K562 (cell line): ENCODE results near the gene PGS1. TPM values are rescaled to one million over a fixed set of nuclear protein-coding genes. Genes with fewer than 3 reads are reported as not detected.

ENCODE experiments used
- ATAC-seq: fragments of 200-7000 bp; cut with Tn5 transposase; 3 replicates; pipeline ENCODE4 v1.9.1; 2020; ENCODE audit warnings: moderate library complexity
- BruUV-seq: library from RNA; stranded (reverse); fragments of 400-500 nt; replicated peaks from 2 replicates; lab custom pipeline; 2021; lab: Mats Ljungman, UMichigan
- CTCF ChIA-PET: fragments of 300-600 bp; formaldehyde crosslinking; extraction: SDS; loops from one replicate; lab custom pipeline; 2021; ENCODE audit warnings: low intra/inter-chr PET ratio; lab: Yijun Ruan, JAX
- POLR2A ChIA-PET: fragments of 300-600, 350-650 bp; sonication (Branson Sonifier 250); formaldehyde crosslinking; extraction: SDS; loops from one replicate; lab custom pipeline; 2021; ENCODE audit warnings: antibody characterized with exemption, inconsistent platforms; lab: Yijun Ruan, JAX
- DNase-seq, 4 experiments: peaks; one replicate each; pipeline versions ENCODE4 v3.0.0 to v3.0.0-alpha.2; 2011 to 2018; ENCODE audit warnings: low spot score in 3 of 4, mixed read lengths in 3 of 4; ENCODE audit errors: extremely low read depth in 1 of 4
- FAIRE-seq: peaks from 2 replicates; lab custom pipeline; 2011; peaks lifted over from hg19 to GRCh38; lab: Jason Lieb, UNC
- H2AFZ ChIP-seq: 2 replicates; pipeline ENCODE4 v1.6.0; 2011; ENCODE audit warnings: low read depth, low read length, control low read depth, inconsistent platforms
- H3K27ac ChIP-seq: fragments of 200-600 bp; 3 replicates; pipeline ENCODE4 v1.8.0; 2011; ENCODE audit warnings: low read depth, mild to moderate bottlenecking, control low read depth, inconsistent platforms, low read length, moderate library complexity, mixed read lengths; ENCODE audit errors: extremely low read depth
- H3K27me3 ChIP-seq, 2 experiments: fragments of 300-600 bp in 1 of 2; 2 replicates in 1 of 2; 3 replicates in 1 of 2; pipeline versions ENCODE4 v1.6.0 to v1.8.0; 2011; ENCODE audit warnings: inconsistent platforms in 2 of 2, low read length in 2 of 2, mild to moderate bottlenecking in 1 of 2, mixed read lengths in 1 of 2, moderate library complexity in 1 of 2; ENCODE audit not compliant: control insufficient read depth in 2 of 2, insufficient read depth in 2 of 2
- H3K36me3 ChIP-seq: fragments of 300-600 bp; 3 replicates; pipeline ENCODE4 v1.8.0; 2011; ENCODE audit warnings: mild to moderate bottlenecking, low read length, inconsistent platforms; ENCODE audit not compliant: control insufficient read depth, insufficient read depth
- H3K4me1 ChIP-seq, 2 experiments: fragments of 200-600 bp in 1 of 2; replicated peaks in 1 of 2; 2 replicates in 1 of 2; 3 replicates in 1 of 2; pipeline versions ENCODE4 v1.5.1 to v1.8.0; 2011; ENCODE audit warnings: inconsistent platforms in 2 of 2, low read length in 2 of 2, mild to moderate bottlenecking in 1 of 2, mixed read lengths in 1 of 2, moderate library complexity in 1 of 2; ENCODE audit not compliant: control insufficient read depth in 2 of 2, insufficient read depth in 2 of 2
- H3K4me2 ChIP-seq: 2 replicates; pipeline ENCODE4 v1.6.1; 2011; ENCODE audit warnings: low read length, control low read depth, inconsistent platforms, mixed read lengths; ENCODE audit not compliant: insufficient read depth
- H3K4me3 ChIP-seq: fragments of 200-600 bp; sonication (generic), shearing (Covaris generic); 2 replicates; pipeline ENCODE4 v1.5.1; 2016; ENCODE audit warnings: control low read depth, inconsistent platforms
- H3K79me2 ChIP-seq: fragments of 200-600 bp; 3 replicates; pipeline ENCODE4 v1.8.0; 2011; ENCODE audit warnings: low read length, inconsistent platforms; ENCODE audit not compliant: control insufficient read depth, insufficient read depth
- H3K9ac ChIP-seq, 2 experiments: 2 replicates each; pipeline versions ENCODE4 v1.6.0 to v1.6.1; 2011; ENCODE audit warnings: low read depth in 2 of 2, low read length in 2 of 2, control low read depth in 1 of 2, inconsistent platforms in 1 of 2, mild to moderate bottlenecking in 1 of 2, mixed read lengths in 1 of 2; ENCODE audit not compliant: insufficient read depth in 1 of 2
- H3K9me1 ChIP-seq: one replicate; pipeline ENCODE4 v1.6.0; 2011; ENCODE audit warnings: inconsistent platforms, mild to moderate bottlenecking, low read length, moderate library complexity; ENCODE audit not compliant: control insufficient read depth, insufficient read depth
- H3K9me3 ChIP-seq: replicated peaks from 2 replicates; pipeline ENCODE4 v1.5.1; 2011; ENCODE audit warnings: low read depth, low read length, inconsistent platforms; ENCODE audit not compliant: control insufficient read depth, insufficient read depth
- H4K20me1 ChIP-seq: replicated peaks from 2 replicates; pipeline ENCODE4 v1.6.1; 2011; ENCODE audit warnings: low read length, inconsistent platforms, mixed read lengths; ENCODE audit not compliant: control insufficient read depth, insufficient read depth
- ARHGAP35 ChIP-seq: fragments of 450-650 bp; IDR thresholded peaks from 2 replicates; pipeline ENCODE4 v1.6.1; 2018; ENCODE audit not compliant: partially characterized antibody
- CCAR2 ChIP-seq: fragments of 200-400 bp; formaldehyde crosslinking; IDR thresholded peaks from 2 replicates; pipeline ENCODE4 v1.6.1; 2017; ENCODE audit warnings: mild to moderate bottlenecking, low read depth, low read length
- EGR1 ChIP-seq: fragments of 450-650 bp; conservative IDR thresholded peaks from 2 replicates; pipeline ENCODE4 v1.6.1; 2017; ENCODE audit warnings: mild to moderate bottlenecking
- ERF ChIP-seq: fragments of 450-650 bp; formaldehyde crosslinking; IDR thresholded peaks from 2 replicates; pipeline ENCODE4 v1.4.0; 2020; ENCODE audit warnings: mild to moderate bottlenecking, mixed read lengths
- HDAC3 ChIP-seq: fragments of 450-650 bp; IDR thresholded peaks from 2 replicates; pipeline ENCODE4 v1.6.1; 2018; ENCODE audit warnings: borderline replicate concordance, mild to moderate bottlenecking, moderate library complexity; ENCODE audit not compliant: partially characterized antibody
- KLF1 ChIP-seq: fragments of 450-650 bp; IDR thresholded peaks from 2 replicates; pipeline ENCODE4 v1.6.1; 2016; ENCODE audit warnings: missing genetic modification characterization, missing compliant biosample characterization
- NFIC ChIP-seq: fragments of 450-650 bp; IDR thresholded peaks from 2 replicates; pipeline ENCODE4 v1.6.1; 2017; ENCODE audit warnings: mild to moderate bottlenecking, inconsistent platforms
- RAD21 ChIP-seq, 2 experiments: fragments of 250-450 bp in 1 of 2; fragments of 450-650 bp in 1 of 2; sonication (Bioruptor Pico) in 1 of 2; formaldehyde crosslinking in 1 of 2; IDR thresholded peaks in 1 of 2; conservative IDR thresholded peaks in 1 of 2; 2 replicates each; pipeline versions ENCODE4 v1.4.0 to v1.8.0; 2020 to 2022; ENCODE audit warnings: mild to moderate bottlenecking in 2 of 2, moderate library complexity in 1 of 2
- ZNF146 ChIP-seq: IDR thresholded peaks from one replicate; pipeline ENCODE4 v1.6.1; 2018; ENCODE audit warnings: missing compliant biosample characterization; ENCODE audit not compliant: unreplicated experiment
- ZNF174 ChIP-seq: fragments of 250-450 bp; sonication (Bioruptor Pico); IDR thresholded peaks from 2 replicates; pipeline ENCODE4 v1.4.0; 2020; ENCODE audit warnings: mild to moderate bottlenecking
- ZNF57 ChIP-seq: fragments of 450-650 bp; formaldehyde crosslinking; IDR thresholded peaks from 2 replicates; pipeline ENCODE4 v1.4.0; 2020; ENCODE audit warnings: mild to moderate bottlenecking, moderate library complexity
- WGBS: fragments of 100-300 bp; shearing (Covaris generic); methylation state at CpG from one replicate; pipeline ENCODE4 v1.1.6; 2016; ENCODE audit warnings: low coverage, mixed read lengths; ENCODE audit not compliant: insufficient coverage; ENCODE audit errors: missing lambda C conversion rate; 5-methylcytosine and 5-hydroxymethylcytosine counted together
- in situ Hi-C: fragments of 300-500 bp; cut with MboI; formaldehyde crosslinking; loops from 4 replicates; pipeline ENCODE4 v1.15.0; 2018; ENCODE audit warnings: inconsistent platforms, mixed read lengths
- intact Hi-C: fragments of 100-400 bp; cut with micrococcal nuclease; formaldehyde crosslinking; loops from 2 replicates; pipeline ENCODE4 v1.14.2; 2022
- polyA plus RNA-seq, 8 experiments: library from polyadenylated mRNA; depleted of rRNA in 4 of 8; stranded (reverse) in 5 of 8; unstranded in 3 of 8; fragments of >200 nt; fragmentation: Nextera tagmentation in 2 of 8; fragmentation: Illumina TruSeq in 1 of 8; extraction: Ambion mirVana in 2 of 8; extraction: Trizol in 1 of 8; gene quantifications; 2 replicates each; pipeline versions ENCODE4 v1.2.1 to v1.2.3, GENCODE V29; 2011 to 2014; ENCODE audit warnings: inconsistent platforms in 1 of 8, missing spikeins in 1 of 8
- total RNA-seq, 7 experiments: library from RNA; depleted of rRNA in 6 of 7; stranded (reverse); fragments of >200 nt in 6 of 7; fragmentation: Illumina TruSeq in 2 of 7; extraction: Trizol in 2 of 7; gene quantifications; 2 replicates each; pipeline versions ENCODE4 v1.2.1 to v1.2.3, GENCODE V29; 2011 to 2021; ENCODE audit warnings: low replicate concordance in 1 of 7
- TF ChIP-seq, protein P1 (sequence below): sonication (generic); formaldehyde crosslinking; IDR thresholded peaks from 2 replicates; pipeline ENCODE4 v1.8.0; 2022; ENCODE audit warnings: mild to moderate bottlenecking, missing genetic modification reagents
- TF ChIP-seq, protein P2 (sequence below), 3 experiments: IDR thresholded peaks in 2 of 3; conservative IDR thresholded peaks in 1 of 3; 2 replicates each; pipeline ENCODE4 v1.5.1; 2011 to 2012; ENCODE audit warnings: low read length in 3 of 3, mild to moderate bottlenecking in 3 of 3, control low read depth in 2 of 3, improper control_type of control experiment in 1 of 3, inconsistent platforms in 1 of 3, low read depth in 1 of 3, mixed read lengths in 1 of 3, moderate library complexity in 1 of 3; ENCODE audit not compliant: insufficient read depth in 2 of 3

PGS1 gene
- total and polyA plus RNA-seq, 9 of the 15 experiments (the other 6 are each of a cell fraction or from before 2014, with no cell fraction given), result 1.3 to 39.4 (median 22.3) TPM

DNA sequence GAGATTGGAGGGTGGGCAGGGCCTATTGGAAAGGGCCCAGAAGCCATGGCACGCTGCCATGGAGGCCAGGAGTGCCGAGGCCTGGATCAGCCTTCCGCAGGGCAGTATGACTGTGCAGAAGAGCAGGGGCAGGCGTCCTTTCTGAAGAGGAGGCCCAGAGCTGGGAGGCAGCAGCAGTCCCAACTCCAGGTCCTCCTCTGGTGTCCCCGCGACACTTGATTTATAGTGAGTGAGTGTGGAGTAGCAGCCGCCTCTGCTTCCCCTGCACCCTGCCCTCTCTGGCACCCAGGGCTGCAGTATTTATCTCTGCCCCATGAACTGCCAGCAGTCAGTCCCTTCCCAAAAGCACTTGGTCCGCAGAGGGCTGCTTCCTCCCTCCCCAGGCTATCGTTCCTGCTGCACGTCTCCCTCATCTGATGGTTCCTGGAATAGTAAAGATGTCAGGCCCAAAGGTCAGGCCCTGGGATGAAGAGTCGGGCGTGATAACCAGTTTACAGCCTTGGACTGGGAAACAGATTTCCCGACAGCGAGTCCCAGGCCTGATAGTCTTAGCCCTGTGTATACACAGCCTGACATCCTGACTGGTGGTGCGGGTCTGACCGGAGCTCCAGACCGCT, 32.9 kb downstream of the PGS1 start (continued):
- peak; percentile 67 for TF ChIP-seq NFIC
- TF ChIP-seq ZNF174 (CRISPR knock-in tag), result no peak
- no peak for TF ChIP-seq ERF (CRISPR knock-in tag)
- no peak for TF ChIP-seq ARHGAP35

DNA sequence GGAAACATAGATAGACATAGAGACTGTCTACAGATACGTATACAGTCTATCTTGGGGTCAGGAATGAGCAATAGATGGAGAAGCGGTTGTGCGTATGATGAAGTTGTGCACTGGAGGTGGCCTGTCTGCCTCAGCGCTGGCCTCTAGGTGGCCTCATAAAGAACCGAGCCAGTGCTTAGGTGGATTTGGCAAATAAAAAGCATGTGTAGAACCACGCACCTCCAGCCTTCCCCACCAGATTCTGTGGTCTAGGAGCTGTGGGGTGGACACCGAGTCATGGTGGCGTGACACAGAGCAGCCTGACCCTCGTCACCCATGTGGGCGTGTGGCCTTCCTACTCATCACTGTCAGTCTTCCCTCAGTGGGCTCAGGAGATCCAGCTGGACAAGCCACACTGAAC, 34.0 kb downstream of the PGS1 start:
- Histone ChIP-seq H2AFZ (no peak overlapping the region), H3K27me3 (no peaks in the 10 kb centered on the region), H3K4me3 (no peak overlapping the region), H3K9ac (peak overlapping the region in 1 of 2 experiments; percentile 3; a peak in 1 of 4 replicates), H3K4me2 (no peak overlapping the region; the same call in 1 of the 2 replicates), H3K79me2 (peaks cover 34% of the 10 kb centered on the region), H4K20me1 (peaks cover 52% of the 10 kb centered on the region), H3K9me1 (peaks cover 4% of the 10 kb centered on the region), H3K4me1 (peaks cover 38 to 45% of the 10 kb centered on the region in 2 experiments), H3K9me3 (no peaks in the 10 kb centered on the region), H3K27ac (no peak overlapping the region; the same call in 2 of the 3 replicates), H3K36me3 (peaks cover 78% of the 10 kb centered on the region; the same call in 2 of the 3 replicates)
- intact Hi-C loops, result no loop called here
- no TSS peak for BruUV-seq
- POLR2A ChIA-PET, result no interaction called here
- CTCF ChIA-PET, result no interaction called here
- in situ Hi-C loops, result no loop called here
- peak; percentile 77 for FAIRE-seq
- peak; percentile 83 for ATAC-seq
- DNase-seq, result peak; percentile 57 to 64 (median 58)
- 75% methylated on average over 10 of the region's 10 CpGs for WGBS
- TF ChIP-seq HDAC3, result no peak
- no peak for TF ChIP-seq CCAR2
- TF ChIP-seq, protein P1, sequence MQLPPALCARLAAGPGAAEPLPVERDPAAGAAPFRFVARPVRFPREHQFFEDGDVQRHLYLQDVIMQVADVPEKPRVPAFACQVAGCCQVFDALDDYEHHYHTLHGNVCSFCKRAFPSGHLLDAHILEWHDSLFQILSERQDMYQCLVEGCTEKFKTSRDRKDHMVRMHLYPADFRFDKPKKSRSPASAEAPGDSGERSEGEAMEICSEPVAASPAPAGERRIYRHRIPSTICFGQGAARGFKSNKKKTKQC (CRISPR knock-in tag), result no peak
- TF ChIP-seq KLF1 (tag), result no peak
- TF ChIP-seq, protein P2, sequence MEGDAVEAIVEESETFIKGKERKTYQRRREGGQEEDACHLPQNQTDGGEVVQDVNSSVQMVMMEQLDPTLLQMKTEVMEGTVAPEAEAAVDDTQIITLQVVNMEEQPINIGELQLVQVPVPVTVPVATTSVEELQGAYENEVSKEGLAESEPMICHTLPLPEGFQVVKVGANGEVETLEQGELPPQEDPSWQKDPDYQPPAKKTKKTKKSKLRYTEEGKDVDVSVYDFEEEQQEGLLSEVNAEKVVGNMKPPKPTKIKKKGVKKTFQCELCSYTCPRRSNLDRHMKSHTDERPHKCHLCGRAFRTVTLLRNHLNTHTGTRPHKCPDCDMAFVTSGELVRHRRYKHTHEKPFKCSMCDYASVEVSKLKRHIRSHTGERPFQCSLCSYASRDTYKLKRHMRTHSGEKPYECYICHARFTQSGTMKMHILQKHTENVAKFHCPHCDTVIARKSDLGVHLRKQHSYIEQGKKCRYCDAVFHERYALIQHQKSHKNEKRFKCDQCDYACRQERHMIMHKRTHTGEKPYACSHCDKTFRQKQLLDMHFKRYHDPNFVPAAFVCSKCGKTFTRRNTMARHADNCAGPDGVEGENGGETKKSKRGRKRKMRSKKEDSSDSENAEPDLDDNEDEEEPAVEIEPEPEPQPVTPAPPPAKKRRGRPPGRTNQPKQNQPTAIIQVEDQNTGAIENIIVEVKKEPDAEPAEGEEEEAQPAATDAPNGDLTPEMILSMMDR (IDR thresholded peaks at IDR 0.05 in 2 of 3, conservative IDR thresholded peaks at IDR 0.05 in 1 of 3; ENCODE audit: insufficient read depth in 2 of 3, low read depth in 1 of 3, low read length in 3 of 3), result peak; percentile 50 to 70 (median 54)
- TF ChIP-seq ZNF146 (CRISPR knock-in tag), result no peak
- TF ChIP-seq RAD21 (CRISPR knock-in tag; conservative IDR thresholded peaks at IDR 0.05 in 1 of 2, IDR thresholded peaks at IDR 0.05 in 1 of 2), result peak in 1 of 2 experiments; percentile 14; a peak in 1 of 4 replicates
- peak; percentile 37 for TF ChIP-seq EGR1
- no peak for TF ChIP-seq ZNF57 (CRISPR knock-in tag)
